GM18499 (cell line): ENCODE results near the gene DPP6.

Experiments
- ATAC-seq: cut with Tn5 transposase; IDR thresholded peaks from one replicate; pipeline ENCODE4 v1.9.1; 2021; ENCODE audit warnings: moderate number of reproducible peaks; ENCODE audit not compliant: insufficient read depth, unreplicated experiment

DPP6 gene

DNA sequence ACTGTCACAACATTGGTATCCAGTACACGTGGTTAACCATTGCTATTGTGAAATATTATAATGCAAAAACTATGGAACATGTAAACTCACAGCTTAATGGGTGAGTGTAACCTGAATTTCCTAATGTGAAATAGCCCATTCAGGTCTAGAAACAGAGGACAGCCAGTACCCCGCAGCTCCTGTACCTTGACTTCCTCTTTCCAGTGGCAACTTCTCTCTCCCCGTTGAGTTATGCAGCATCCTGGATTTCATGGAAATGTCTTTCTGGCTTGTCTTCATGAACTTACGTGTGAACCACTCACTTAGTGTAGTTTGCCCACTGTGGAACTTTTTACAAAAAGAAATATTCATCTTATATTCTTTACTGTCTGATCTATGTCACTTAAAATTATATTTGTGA lies 384.4 kb downstream of the DPP6 start:
- ATAC-seq, result no peak

DNA sequence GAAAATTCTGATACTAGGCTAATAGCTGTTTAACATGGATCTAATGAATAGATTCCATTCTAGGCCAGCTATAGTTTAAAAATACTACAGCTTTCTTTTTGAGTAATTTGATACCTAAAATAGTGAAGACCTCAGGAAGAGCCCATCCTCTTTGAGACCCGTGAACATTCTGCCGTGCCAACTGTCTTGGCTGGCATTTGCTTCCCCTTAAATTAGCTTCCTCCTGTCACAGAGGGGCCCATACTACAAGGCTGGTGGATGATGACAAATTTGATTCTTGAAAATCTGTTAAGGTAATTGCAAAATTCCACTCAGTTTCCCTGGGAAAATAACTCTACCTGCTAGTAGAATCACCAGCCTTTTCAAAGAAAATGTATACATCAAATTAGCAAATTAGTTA lies 385.0 kb downstream of the DPP6 start:
- no peak for ATAC-seq

DNA sequence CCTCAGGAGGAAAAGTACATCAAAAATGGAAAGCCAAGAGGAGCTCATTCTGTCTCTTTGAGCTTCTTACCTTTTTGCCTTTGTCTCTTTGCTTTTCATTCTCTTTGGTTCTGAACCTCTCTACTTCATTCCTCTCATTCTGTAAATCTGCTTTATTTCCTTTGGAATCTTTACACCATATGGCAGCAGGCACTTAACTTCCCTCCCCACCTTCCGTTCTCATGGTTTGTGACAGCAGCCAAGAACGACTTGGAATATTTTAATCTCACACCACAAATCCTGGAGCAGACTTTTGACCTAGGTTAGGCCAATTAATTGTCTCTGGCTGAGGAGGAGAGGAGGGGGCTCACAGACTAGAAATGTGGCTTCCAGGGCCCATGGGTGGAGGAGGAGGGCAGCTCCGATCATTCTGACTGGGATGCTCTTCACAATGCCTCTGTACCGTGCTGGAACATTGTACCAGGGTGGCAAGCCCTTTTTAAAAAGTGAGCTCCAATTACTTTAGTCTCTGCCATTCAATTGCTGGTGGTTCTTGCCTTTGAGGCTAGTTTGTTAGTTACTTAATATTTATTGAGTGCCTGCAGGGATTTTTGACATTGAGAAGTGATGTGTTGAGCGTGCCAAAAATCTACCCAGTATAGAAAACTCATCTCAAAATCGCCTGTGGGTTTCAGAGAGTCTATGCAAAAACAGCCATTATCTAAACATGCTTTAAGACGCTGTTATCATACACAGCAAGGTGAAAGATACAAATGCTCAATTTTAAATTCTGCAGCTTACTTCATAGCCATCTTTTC lies 386.6 kb downstream of the DPP6 start:
- ATAC-seq, result no peak

DNA sequence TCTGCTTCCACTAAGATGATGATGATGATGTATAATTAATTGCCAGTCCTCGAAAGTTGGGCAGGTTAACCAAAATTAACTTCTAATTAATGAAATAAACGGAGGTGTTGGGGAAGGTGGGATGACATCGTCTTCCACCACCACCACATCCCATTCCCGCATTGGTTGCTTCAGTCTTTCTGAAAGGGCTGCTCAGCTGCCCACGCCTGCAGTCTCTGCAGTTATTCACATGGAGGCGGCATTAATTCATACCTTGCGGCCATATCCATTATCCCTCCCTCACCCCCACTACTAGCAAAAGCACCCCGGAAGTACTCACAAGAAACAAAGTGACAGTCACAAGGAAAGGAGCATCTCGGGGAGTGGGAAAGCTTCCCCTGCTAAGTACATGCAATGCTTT lies 387.9 kb downstream of the DPP6 start:
- no peak for ATAC-seq

DNA sequence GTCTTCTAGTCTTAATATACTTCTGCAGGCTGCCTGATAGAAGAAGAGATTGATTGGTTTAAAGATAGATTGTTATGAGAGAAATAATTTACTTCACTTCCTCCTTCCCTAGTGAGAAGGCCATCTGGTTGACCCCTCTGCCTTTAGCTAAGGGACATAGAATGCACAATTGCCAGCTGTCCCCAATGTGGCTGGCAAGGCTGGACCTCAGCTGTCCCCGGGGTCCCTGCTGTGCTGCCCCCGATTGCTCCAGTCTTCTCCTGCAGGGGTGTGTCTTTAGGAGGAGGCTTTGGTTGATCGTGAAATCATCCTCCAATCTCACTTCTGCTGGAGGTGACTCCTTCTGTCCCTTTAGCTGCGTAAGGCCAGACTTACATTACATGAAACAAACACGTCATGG lies 388.5 kb downstream of the DPP6 start:
- ATAC-seq, result no peak

DNA sequence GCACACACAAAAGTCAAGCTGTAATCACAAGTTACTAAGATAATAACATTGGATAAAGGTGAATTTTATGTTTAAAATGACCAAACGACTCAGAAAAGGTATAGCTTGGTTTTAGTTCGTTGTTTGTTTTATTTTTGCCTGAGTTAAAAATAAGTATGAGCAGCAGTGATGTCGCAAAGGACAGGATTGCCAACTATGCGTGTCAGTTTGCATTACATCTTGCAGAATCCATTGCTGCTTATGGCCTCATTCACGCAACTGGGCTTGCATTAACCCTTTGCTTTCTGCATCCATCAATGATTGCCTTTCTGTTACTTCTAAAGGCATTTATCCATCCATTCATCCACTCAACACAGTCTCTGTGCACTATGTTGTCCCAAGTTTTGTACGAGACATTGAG lies 389.6 kb downstream of the DPP6 start:
- no peak for ATAC-seq

DNA sequence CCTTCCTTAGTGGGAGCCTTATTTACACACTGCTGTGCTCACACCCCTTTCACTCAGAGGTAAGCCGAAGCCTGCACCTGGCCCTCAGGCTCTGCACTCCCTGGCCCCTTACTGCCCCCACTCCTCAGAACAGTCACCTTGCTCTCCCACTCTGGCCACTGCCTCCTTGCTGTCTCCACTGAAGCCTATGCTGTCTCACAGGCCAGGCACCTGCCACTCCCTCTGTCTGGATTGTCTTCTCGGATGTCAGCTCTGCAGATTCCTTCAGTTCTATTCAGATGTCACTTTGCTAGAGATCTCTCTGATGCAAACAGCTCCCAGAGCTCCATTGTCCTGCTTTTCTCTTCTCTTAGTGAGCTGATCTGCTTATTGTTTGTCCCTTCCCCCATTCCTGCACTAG lies 390.7 kb downstream of the DPP6 start:
- ATAC-seq, result no peak

DNA sequence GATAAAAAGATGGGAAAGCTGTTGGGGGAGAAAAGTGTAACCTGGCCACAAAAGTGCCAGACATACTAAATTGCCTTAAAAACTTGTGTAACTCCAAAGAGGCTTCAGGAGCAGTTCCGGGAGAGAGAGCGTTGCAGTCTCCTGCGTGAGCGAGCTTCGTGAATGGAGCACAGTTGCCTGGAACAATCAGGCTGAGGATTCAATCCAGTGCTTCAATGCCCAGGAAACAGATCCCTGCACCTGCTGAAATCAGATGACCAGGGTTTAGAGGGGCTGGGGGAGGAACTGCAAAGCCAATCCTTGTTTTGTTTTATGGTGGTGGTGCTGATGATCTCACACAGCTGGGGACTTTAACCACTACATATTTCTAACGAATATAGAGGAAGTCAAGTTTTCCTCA lies 398.3 kb downstream of the DPP6 start:
- ATAC-seq, result no peak

DNA sequence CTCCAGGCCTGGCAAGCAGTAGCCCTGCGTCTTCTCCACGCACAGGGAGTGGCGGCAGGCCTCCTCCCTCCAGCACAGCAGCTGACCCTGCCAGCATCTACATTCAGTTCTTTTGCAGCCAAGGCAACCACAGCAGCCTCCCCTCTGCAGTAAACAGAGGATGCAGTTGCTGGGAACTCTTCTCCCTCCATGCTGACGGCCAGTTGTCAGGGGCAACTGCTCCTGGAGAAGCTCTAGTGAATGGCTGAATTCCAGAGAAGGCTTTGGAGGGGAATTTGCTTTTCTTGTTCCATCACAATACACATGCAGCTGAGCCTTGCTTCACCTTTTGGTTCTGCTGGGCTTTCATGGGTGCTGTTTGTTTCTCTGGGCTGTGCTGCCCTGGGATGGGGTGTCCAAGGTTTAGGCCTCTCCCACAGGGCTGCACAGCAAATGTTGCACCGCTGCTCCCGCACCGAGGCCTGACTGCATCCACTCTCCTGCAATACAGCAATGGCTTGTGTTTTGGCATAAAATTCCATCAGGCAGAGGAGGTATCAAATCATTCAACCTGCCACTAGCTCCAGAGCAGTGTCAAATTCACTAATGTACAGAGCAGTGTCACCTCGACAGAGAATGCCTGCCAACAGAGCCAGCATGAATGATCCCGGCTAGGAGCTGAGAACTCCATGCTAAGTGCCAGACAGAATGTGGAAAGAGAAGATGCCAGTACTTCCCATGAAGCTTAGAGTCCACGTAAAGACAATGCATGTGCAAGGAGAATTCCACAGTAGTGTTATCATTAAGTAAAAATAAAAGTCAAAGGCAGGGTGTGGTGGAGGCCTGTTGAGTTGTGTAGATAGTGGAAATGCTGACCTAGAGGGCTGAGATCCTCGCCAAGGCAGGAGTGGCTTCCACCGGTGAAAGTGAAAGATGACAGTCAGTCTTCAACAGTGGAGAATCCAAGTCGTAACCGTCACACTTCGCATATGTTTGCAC lies 399.6 kb downstream of the DPP6 start:
- no peak for ATAC-seq

DNA sequence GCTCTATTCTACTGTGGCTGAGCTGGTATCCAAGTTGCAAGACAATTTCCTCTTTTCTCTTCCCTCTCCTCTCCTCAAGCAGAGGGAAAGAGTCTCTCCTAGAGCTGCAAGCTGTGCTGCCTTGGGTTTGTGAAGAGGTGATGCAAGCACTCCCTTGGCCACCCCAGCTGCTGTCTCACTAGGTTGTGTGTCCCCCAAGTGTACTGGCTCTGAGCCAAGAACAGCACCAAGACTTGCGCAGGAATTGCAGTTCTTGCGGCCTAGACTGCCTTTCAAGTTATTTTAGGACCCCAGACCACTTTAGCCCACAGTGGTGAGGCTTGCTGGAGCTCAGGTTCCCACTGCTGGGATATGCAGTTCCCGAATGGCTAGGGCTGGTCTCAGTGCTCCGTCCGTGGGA lies 411.6 kb downstream of the DPP6 start:
- no peak for ATAC-seq

DNA sequence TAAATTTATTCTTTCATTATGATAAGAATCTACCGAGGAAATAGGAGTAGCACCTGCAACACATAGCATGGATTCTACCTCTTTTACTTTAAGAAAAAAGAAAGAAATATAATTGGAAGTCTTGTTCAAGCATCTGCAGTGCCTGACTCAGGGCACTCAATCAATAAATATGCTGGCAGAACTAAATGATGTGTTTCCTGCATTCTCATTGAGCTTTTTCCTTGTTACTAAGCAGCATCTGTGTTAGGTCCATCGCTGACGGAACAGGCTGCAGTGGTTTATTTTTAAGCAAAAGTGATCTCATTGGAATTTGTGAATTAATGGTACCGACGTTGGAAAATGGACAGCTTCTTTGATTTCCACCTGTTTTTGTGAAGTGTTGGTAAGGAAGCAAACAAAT lies 417.5 kb downstream of the DPP6 start:
- no peak for ATAC-seq

DNA sequence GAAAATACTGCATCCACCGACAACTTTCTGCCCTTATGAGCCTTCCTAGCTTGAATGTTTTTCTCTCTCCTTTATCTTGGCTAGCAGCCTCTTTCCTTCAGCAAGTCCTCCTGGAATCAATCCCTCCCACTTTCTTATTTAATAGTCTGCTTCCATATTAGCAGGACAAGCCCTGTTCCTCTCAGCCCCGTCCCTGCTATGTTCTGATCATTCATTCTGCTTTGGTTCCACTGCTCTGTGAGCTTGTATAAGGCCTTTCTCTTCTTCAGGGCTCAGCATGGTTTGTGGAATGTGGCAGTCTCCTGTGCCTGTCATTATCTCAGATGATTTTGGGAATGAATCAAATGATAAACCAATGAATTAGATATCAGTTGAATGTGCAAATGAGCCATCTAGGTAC lies 420.1 kb downstream of the DPP6 start:
- ATAC-seq, result no peak

DNA sequence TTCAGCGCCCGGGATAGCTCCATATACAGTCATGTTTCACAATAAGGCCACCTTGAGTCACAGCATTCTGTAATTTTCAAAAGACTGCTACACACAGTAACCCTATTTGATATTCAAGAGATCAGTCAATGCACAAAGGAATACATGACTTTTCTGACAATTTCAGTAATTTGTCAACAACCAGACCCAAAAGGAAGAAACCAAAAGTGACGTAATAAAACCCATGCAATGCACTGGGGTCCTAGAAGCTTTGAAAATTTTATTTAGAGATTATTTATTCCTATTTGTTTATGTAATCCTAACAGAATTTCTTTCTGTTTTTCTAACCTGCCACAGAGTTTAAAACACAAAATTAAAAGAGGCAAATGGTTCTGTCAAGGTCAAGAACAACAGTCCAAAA lies 421.2 kb downstream of the DPP6 start:
- ATAC-seq, result no peak

DNA sequence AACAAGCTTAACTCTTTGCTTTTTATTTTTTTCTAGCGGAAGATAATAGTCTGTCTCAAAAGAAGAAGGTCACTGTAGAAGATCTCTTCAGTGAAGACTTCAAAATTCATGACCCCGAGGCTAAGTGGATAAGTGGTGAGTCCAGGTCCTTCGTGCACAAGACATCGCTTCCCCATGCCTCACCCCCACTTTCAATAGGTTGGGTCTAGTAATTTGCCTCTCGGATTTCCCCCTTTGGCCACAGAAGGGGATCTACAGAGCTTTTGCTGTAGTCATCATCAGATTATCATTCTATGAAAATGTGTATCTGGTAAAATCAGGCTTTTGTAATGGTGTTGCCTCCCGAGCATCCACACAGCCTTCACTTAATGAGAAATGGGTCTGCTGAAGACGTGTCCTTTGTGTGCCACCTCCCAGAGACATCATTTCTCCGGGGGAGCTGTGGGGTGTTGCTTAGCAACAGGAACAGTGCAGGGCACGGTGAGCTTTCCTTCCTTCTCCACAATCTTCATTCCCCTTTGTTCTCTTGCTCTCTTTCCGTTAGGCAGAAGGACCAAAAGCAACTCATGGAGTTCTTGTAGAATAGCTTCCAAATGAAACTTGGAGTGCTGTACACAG lies 422.8 kb downstream of the DPP6 start:
- no peak for ATAC-seq

DNA sequence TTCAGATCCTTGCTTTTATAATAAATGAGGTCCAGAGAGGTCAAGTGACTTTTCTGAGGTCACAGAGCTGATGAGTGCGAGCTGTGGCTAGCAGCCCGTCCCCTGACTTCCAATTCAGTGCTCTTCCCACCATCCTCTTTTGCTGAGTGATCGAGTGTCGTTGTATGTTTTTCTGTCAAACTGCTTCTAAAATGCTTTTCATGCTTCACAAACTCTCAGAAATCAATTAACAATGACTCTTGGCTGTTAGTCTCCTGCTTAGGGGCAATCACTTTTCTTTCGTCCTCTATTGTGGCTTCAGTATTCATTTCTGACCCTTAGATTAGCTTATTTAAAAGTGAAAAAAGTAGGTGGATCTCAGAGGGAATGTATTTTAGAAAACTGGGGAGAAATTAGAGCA lies 423.7 kb downstream of the DPP6 start:
- ATAC-seq, result no peak

DNA sequence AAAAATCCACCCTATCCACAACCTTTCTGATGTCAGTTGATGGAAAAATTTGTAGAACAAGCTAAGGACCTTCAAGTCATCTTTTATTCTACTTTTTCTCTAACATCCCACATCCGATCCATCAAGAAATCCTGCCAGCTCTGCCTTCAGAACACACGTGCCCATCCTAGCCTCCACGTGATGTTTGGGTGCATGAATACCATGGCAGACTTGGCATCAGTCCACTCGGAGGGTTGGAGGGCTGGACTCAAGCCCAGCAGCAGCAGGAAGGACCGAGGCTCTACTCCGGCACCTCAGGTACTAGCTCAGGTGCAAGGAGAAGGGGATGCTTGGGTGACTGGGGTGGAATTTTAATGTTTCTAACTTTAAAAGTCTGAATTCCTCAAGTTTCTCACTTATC lies 428.6 kb downstream of the DPP6 start:
- ATAC-seq, result no peak

DNA sequence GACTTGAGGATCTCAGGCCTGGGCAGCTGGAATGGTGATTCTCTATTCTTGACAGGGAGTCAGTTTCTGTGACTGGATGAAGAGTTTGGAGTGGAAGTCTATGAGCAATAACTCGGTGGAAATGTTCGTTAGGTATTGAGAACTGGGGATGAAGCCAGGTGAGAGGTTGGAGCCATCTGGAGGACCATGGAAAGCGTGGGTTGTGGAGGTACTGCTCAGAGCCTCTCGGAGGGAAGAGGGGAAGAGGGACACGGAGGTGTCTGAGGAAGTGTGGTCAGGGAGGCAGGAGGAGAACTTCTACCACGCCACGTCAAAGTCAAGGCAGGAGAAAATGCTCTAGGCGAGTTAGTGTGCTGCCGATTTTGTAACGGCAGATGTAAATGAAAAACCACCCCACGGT lies 430.7 kb downstream of the DPP6 start:
- ATAC-seq, result no peak

DNA sequence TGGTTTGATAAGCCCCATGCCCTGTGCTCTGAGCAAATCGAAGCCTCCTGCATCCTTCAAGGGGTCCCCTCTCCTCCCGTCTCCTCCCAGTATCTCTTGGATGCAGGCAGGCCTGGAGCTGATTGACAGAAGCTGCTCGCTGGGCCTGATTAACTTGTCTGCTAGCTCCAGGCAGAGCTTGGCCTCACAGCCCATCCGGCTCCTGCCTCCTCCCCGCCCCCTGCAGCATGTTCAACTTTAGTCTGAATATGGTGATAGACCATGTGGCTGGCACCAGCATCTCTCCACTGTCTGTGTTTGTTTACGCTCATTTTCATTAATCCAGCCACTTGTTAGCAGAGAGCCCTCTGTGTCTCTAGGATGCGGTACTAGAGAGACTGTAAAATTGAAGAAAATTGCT lies 432.2 kb downstream of the DPP6 start:
- no peak for ATAC-seq

DNA sequence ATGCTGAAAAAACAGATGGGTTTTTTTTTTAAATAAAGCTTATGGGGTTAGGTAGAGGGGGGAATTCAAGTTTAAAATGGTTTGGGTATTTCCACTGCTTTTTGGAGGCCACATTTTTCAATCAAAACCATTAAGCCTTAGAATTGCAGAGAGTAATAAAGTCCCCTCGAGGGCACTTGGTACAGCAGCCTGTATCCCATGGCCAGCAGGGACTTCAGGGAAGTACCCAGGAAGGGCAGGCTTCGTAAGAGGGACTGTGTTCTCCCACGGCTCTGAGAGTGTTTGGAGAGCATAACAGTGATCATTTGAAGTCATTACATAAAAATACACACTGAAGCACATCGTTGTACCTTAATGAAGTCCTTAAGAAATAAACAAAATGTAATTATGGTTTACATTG lies 432.7 kb downstream of the DPP6 start:
- no peak for ATAC-seq

DNA sequence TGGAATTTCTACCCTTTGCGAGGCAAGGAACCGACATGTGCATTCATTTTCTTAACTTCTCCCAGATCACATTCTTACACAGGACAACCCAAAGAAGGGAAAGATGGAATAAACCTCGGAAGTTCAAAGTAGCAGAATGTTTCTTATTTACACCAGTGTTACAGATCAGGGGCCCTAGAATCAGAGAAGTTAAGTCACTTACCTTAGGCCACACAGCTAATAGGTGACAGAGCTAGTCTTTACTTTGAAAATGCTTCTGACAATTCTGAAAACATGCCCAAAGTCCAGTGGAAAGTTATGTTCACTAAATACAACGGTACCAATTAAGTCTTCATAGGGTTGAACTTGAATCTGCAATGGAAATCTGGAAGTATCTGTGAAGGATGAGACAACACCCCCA lies 437.7 kb downstream of the DPP6 start:
- no peak for ATAC-seq

DNA sequence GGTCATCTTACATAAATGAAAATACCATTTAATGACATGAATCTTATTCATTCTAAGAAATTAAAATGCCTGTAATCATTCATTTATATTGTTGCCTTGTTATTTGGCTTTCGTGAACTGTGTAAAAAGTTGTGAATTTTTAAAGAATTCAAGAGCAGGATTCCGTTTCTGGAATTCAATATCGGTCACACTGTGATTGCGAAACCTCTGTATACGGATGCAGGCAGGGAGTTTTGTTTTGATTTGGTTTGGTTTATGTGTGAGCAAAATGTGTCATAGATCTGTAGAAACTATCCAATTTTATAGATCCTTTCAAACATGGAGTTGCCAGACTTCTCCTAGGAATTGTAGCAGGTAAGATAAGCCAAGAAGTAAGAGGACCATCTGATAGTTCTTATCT lies 441.4 kb downstream of the DPP6 start:
- ATAC-seq, result no peak
